Common myeloid progenitor, CD34-positive (primary cell): ENCODE measurements around the gene IDS.

Source experiments
- CTCF ChIA-PET: fragments of 350-600 bp; sonication (Branson Sonifier 250); formaldehyde crosslinking; loops from one replicate; lab custom pipeline; 2021; ENCODE audit warnings: antibody characterized with exemption; lab: Charles Lee
- POLR2A ChIA-PET: fragments of 350-600 bp; sonication (Branson Sonifier 250); formaldehyde crosslinking; loops from one replicate; lab custom pipeline; 2021; ENCODE audit warnings: antibody characterized with exemption; lab: Charles Lee
- DNase-seq, 3 donors: peaks; one replicate each; pipeline versions ENCODE4 v3.0.0 to v3.0.0-alpha.2; 2013
- H3K27ac ChIP-seq, 2 experiments: 1 replicate in 1 of 2; 2 replicates in 1 of 2; pipeline ENCODE4 v1.7.0; 2013; ENCODE audit warnings: inconsistent platforms in 2 of 2, low read length in 2 of 2, mild to moderate bottlenecking in 2 of 2, low read depth in 1 of 2, moderate library complexity in 1 of 2; ENCODE audit not compliant: severe bottlenecking in 2 of 2, insufficient read depth in 1 of 2, poor library complexity in 1 of 2
- H3K27me3 ChIP-seq, 5 experiments: replicated peaks in 2 of 5; 1 replicate in 3 of 5; 2 replicates in 2 of 5; pipeline versions ENCODE4 v1.6.1 to v1.7.0; 2013; ENCODE audit warnings: low read length in 4 of 5, mild to moderate bottlenecking in 2 of 5, moderate library complexity in 2 of 5, inconsistent platforms in 1 of 5; ENCODE audit not compliant: insufficient read depth in 5 of 5, control insufficient read depth in 4 of 5
- H3K36me3 ChIP-seq, 4 experiments: 1 replicate in 2 of 4; 2 replicates in 2 of 4; pipeline versions ENCODE4 v1.6.1 to v1.7.0; 2013; ENCODE audit warnings: low read length in 3 of 4, control low read depth in 1 of 4, mild to moderate bottlenecking in 1 of 4; ENCODE audit not compliant: control insufficient read depth in 4 of 4, insufficient read depth in 4 of 4
- H3K4me1 ChIP-seq, 4 experiments: 1 replicate in 3 of 4; 2 replicates in 1 of 4; pipeline versions ENCODE4 v1.6.1 to v1.7.1; 2013; ENCODE audit warnings: low read length in 3 of 4, mild to moderate bottlenecking in 3 of 4, control low read depth in 1 of 4, inconsistent platforms in 1 of 4, moderate library complexity in 1 of 4; ENCODE audit not compliant: control insufficient read depth in 4 of 4, insufficient read depth in 4 of 4; ENCODE audit errors: control extremely low read depth in 1 of 4
- H3K4me3 ChIP-seq, 7 experiments: 1 replicate in 4 of 7; 2 replicates in 3 of 7; pipeline versions ENCODE4 v1.5.1 to v1.7.0; 2013; ENCODE audit warnings: mild to moderate bottlenecking in 7 of 7, low read length in 6 of 7, moderate library complexity in 6 of 7, inconsistent platforms in 2 of 7, low read depth in 2 of 7, control low read depth in 1 of 7; ENCODE audit not compliant: insufficient read depth in 4 of 7, control insufficient read depth in 1 of 7; ENCODE audit errors: extremely low read depth in 1 of 7
- H3K9me3 ChIP-seq, 5 experiments: 1 replicate in 4 of 5; 2 replicates in 1 of 5; pipeline versions ENCODE4 v1.6.1 to v1.7.1; 2013; ENCODE audit warnings: low read length in 4 of 5, mild to moderate bottlenecking in 2 of 5, inconsistent platforms in 1 of 5, low read depth in 1 of 5, moderate library complexity in 1 of 5; ENCODE audit not compliant: control insufficient read depth in 4 of 5, insufficient read depth in 2 of 5; ENCODE audit errors: control extremely low read depth in 1 of 5
- WGBS: methylation state at CpG from one replicate; pipeline ENCODE4 v1.1.5; 2013; ENCODE audit not compliant: insufficient coverage; 5-methylcytosine and 5-hydroxymethylcytosine counted together

Gene IDS

DNA sequence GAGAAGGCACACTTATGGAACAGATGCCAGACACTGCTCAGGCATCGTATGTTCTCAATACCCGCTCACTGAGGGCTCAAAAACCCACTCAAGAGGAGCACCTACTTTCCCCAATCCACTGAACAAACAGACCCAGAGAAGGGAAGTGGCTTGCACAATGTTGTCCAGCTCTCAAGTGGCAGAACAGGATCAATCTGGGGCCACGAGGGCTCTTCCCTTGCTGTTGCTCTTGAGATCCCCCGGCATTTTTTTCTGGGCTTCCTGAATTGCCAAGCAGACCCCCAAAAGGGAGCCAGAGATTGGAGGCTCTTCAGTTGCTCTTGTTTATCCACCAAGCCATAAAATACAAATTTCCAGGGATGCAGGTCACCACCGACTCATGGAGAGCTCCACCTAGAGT lies 35.7 kb downstream of the IDS start:
- Histone ChIP-seq H3K36me3 (no peaks in the 10 kb centered on the region), H3K9me3 (no peaks in the 10 kb centered on the region), H3K27me3 (peaks cover 0 to 10% (median 0%) of the 10 kb centered on the region in 5 experiments), H3K27ac (no peak overlapping the region), H3K4me3 (no peak overlapping the region), H3K4me1 (peaks cover 0 to 2% (median 0%) of the 10 kb centered on the region in 4 experiments)
- CTCF ChIA-PET, result interaction anchor here (3.5 kb wide), 1 partner anchor 1375 kb away, joined by 12 read pairs; no protein-coding TSS in a partner anchor
- 70% methylated on average over 2 of the region's 5 CpGs for WGBS
- POLR2A ChIA-PET, result no interaction called here
- DNase-seq, result no peak

DNA sequence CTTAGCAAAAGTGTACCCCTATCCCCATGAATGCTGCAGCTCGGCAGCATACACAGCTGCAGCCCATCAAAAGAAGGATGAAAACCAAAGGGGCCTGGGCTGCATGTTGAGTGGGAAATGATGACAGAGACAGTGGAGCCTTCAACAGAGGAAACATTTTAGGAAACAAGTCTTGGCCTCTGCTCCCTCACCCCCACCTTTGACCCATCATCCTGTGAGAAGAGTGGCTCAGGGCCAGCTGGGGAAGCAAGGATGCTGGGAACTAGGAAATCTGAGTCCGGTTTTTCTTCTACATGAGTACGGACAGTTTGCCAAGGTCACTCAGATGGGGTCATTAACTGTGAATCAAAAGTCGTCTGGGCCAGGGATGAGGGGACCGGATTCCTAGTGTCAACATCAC lies 37.2 kb downstream of the IDS start:
- POLR2A ChIA-PET, result no interaction called here
- Histone ChIP-seq H3K36me3 (no peaks in the 10 kb centered on the region), H3K9me3 (no peaks in the 10 kb centered on the region), H3K27ac (no peak overlapping the region), H3K4me3 (no peak overlapping the region), H3K27me3 (peaks cover 0 to 10% (median 0%) of the 10 kb centered on the region in 5 experiments), H3K4me1 (peaks cover 0 to 2% (median 0%) of the 10 kb centered on the region in 4 experiments)
- CTCF ChIA-PET, result no interaction called here
- DNase-seq, result no peak
- WGBS, result 72% methylated on average over 5 of the region's 5 CpGs

DNA sequence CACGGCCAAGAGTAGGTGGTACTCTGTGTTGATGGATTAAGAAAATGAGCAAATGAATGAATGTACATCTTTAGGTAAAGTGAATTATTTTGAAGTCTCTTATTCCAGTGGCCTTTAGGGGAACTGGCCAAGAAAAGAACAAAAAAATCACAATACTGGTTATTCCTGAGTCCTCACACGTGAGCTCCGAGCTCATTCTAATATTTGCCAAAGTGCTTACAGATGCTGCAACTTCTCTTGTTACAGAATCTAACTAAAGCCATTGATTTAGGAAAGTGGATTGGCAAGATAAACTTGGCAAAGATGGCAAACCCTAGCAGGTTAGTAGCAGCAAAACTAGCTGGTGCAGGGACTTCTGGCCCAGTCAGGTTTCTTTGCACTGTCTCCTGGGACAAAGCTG lies 37.6 kb downstream of the IDS start:
- H3K9me3 ChIP-seq, result no peaks in the 10 kb centered on the region
- peaks cover 0 to 2% (median 0%) of the 10 kb centered on the region in 4 experiments for H3K4me1 ChIP-seq
- no peak overlapping the region for H3K27ac ChIP-seq
- ChIA-PET POLR2A (no interaction called here), CTCF (no interaction called here)
- H3K36me3 ChIP-seq, result no peaks in the 10 kb centered on the region
- peaks cover 0 to 10% (median 0%) of the 10 kb centered on the region in 5 experiments for H3K27me3 ChIP-seq
- no peak overlapping the region for H3K4me3 ChIP-seq
- no peak for DNase-seq
- WGBS, result 78% methylated on average over 2 of the region's 3 CpGs

DNA sequence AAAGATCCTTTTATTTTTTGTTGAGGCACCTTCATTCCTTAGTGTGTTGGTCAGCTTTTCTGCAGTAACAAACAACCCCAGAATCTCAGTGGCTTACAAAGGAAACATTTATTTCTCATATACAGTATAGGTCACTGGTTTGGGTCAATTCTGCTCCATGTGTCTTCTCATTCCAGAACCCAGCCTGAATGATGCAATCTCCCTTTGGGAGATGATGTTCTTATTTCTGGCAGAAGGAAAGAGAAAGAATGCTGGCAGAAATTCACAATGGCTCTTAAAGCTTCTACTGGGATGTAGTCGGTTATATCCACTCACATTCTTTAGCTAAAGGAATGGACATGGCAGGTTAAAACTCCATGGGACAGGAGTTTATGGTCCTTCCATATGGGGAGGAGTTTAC lies 42.3 kb downstream of the IDS start:
- no peaks in the 10 kb centered on the region for H3K4me1 ChIP-seq
- H3K36me3 ChIP-seq, result no peaks in the 10 kb centered on the region
- no peaks in the 10 kb centered on the region for H3K9me3 ChIP-seq
- H3K27me3 ChIP-seq, result peaks cover 0 to 3% (median 0%) of the 10 kb centered on the region in 5 experiments
- H3K27ac ChIP-seq, result no peak overlapping the region
- ChIA-PET CTCF (no interaction called here), POLR2A (no interaction called here)
- DNase-seq, result no peak
- whole genome bisulfite sequencing, result no CpG with 5 or more reads among the region's 1 CpG
- no peak overlapping the region for H3K4me3 ChIP-seq

DNA sequence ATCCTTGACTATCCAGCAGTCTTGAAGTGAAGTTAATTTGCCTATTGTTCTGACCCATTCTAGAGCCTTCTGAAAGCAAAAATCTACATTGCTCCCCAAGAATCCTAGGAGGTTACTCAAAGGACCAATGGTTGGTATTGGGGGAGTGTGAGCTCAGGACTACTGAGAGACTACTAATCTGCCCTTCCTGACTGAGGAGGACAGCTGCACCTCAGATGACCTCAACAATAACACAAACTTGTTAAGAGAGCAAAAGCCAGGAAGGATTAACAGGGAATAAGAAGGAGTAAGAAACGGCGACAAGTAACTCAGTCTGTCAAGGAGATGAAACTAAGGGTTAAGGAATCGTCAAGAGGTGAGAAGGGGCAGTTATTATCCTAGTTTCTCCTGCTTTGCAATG lies 43.4 kb downstream of the IDS start:
- no peak for DNase-seq
- Histone ChIP-seq H3K27ac (no peak overlapping the region), H3K36me3 (no peaks in the 10 kb centered on the region), H3K4me1 (peaks cover 0 to 1% (median 0%) of the 10 kb centered on the region in 4 experiments), H3K9me3 (no peaks in the 10 kb centered on the region), H3K4me3 (no peak overlapping the region), H3K27me3 (peaks cover 0 to 4% (median 0%) of the 10 kb centered on the region in 5 experiments)
- ChIA-PET POLR2A (no interaction called here), CTCF (no interaction called here)
- WGBS, result 100% methylated on average over 2 of the region's 3 CpGs

DNA sequence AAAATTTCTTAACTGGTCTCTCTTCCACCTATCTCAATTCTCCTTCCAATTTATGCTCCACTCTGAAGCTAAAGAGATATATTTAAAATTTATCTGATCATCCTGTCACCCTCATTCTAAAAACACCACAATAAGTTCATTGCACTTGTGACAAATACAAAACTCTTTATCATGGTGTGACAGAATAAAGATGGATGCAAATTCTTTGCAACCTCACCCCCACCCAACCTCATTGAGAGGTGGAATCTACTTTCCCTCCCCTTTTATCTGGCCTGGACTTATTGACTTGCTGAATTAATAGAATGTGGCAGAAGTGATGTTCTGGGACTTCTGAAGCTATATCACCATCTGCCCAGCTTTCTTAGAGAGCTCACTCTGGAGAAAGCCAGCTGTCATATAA lies 46.5 kb downstream of the IDS start:
- Histone ChIP-seq H3K27ac (no peak overlapping the region), H3K36me3 (no peaks in the 10 kb centered on the region), H3K4me3 (no peak overlapping the region), H3K27me3 (peaks cover 0 to 4% (median 0%) of the 10 kb centered on the region in 5 experiments), H3K4me1 (peaks cover 0 to 2% (median 0%) of the 10 kb centered on the region in 4 experiments), H3K9me3 (no peaks in the 10 kb centered on the region)
- POLR2A ChIA-PET, result interaction anchor here (0.6 kb wide), 1 partner anchor 859 kb away, joined by 3 read pairs; no protein-coding TSS in a partner anchor
- CTCF ChIA-PET, result no interaction called here
- no peak for DNase-seq

DNA sequence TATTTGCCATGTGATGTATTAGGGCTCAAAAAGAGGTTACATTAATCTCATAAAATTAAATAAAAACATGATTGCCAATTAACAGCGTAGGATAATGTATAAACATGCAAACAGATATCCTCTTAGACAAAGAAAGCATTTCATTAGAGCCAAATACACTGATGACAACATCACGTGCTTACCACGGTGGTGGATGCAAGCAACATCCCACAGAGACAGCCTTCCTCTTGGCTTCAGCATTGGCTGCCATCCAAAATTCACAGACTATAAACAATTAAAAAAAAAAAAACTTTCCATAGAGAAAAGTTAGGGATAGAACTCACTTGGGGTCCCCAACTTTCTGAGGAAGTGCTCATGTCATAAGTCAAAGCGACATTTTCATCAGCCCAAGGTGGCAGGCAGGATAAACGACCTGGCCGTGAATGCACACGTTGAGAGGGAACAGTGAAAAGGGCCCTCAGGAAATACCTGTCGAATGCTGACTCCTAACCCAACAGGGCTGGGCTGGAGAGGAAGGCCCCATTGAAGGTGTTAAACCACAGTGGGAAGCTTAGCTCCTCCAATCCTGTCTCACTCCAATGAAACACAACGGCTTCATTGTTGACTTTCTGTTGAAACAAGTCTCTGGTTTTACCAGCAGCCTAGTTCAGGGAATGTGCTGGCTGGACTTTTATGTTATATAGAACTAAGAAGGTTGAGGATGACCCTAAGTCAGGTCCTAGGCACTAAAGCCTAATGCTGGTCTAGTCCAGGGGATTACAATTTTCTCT lies 48.4 kb downstream of the IDS start:
- CTCF ChIA-PET, result no interaction called here
- WGBS, result 46% methylated on average over 6 of the region's 9 CpGs
- POLR2A ChIA-PET, result no interaction called here
- Histone ChIP-seq H3K36me3 (no peaks in the 10 kb centered on the region), H3K4me3 (no peak overlapping the region), H3K4me1 (peaks cover 0 to 2% (median 0%) of the 10 kb centered on the region in 4 experiments), H3K9me3 (no peaks in the 10 kb centered on the region), H3K27ac (no peak overlapping the region), H3K27me3 (peaks cover 0 to 4% (median 0%) of the 10 kb centered on the region in 5 experiments)
- no peak for DNase-seq
